ENCODE data around the gene CGN.

CGN gene

DNA sequence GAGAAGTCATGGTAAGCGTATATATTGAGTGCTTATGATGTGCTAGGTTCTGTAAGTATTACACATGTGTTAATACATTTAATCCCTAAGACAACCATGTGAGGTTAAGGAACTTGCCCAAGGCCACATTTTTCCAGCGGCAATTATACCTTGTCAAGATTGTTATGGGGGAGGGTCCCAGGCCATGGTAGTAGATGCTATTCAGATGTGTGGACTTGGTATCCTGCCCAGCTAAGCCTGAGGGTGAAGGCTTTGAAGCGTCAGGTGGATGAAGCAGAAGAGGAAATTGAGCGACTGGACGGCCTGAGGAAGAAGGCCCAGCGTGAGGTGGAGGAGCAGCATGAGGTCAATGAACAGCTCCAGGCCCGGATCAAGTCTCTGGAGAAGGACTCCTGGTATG is 25.3 kb downstream of the CGN start:
- TF ChIP-seq, protein P1, sequence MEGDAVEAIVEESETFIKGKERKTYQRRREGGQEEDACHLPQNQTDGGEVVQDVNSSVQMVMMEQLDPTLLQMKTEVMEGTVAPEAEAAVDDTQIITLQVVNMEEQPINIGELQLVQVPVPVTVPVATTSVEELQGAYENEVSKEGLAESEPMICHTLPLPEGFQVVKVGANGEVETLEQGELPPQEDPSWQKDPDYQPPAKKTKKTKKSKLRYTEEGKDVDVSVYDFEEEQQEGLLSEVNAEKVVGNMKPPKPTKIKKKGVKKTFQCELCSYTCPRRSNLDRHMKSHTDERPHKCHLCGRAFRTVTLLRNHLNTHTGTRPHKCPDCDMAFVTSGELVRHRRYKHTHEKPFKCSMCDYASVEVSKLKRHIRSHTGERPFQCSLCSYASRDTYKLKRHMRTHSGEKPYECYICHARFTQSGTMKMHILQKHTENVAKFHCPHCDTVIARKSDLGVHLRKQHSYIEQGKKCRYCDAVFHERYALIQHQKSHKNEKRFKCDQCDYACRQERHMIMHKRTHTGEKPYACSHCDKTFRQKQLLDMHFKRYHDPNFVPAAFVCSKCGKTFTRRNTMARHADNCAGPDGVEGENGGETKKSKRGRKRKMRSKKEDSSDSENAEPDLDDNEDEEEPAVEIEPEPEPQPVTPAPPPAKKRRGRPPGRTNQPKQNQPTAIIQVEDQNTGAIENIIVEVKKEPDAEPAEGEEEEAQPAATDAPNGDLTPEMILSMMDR (IDR thresholded peaks at IDR 0.05), result no peak

DNA sequence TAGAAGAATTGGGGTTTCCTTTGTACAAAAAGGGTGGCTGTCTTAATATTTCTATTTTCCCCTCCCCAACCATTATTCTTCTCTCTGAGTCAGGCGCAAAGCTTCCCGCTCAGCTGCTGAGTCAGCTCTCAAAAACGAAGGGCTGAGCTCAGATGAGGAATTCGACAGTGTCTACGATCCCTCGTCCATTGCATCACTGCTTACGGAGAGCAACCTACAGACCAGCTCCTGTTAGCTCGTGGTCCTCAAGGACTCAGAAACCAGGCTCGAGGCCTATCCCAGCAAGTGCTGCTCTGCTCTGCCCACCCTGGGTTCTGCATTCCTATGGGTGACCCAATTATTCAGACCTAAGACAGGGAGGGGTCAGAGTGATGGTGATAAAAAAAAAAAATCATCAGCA is 25.9 kb downstream of the CGN start:
- TF ChIP-seq, protein P1 (IDR thresholded peaks at IDR 0.05), result no peak

DNA sequence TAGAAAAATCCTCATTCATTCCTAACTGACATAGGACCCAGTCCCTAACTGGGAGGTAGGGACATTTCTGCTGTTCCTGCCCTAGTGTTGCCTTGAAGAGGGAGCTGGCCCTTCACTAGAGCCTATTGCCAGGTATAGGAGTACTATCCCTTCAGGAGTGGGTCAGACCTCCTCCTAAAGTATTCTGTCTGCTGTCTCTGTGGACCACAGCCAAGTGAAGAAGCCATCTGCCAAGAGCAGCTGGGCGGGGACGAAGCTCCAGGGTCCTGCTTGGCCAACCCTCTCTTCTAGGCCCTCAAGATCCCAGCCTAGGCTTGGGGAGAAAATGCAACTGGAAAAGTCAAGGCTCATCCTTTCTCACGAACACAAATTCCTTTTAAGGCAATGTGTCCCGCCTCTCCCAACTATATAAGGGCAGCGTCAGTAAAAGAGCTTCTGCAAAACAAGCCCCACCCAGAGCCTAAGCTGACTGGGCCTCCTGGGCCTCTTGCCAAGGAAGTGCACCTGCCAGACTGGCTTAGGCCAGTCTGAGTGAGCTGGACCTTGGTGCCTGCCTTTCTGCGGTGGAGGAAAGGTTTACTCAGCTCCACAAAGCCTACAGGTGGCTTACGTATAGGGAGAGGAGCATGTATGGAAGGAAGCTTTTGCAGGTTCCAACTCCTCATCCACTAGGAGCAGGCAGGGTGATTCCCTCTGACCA is 28.3 kb downstream of the CGN start:
- TF ChIP-seq, protein P1 (IDR thresholded peaks at IDR 0.05), result no peak

DNA sequence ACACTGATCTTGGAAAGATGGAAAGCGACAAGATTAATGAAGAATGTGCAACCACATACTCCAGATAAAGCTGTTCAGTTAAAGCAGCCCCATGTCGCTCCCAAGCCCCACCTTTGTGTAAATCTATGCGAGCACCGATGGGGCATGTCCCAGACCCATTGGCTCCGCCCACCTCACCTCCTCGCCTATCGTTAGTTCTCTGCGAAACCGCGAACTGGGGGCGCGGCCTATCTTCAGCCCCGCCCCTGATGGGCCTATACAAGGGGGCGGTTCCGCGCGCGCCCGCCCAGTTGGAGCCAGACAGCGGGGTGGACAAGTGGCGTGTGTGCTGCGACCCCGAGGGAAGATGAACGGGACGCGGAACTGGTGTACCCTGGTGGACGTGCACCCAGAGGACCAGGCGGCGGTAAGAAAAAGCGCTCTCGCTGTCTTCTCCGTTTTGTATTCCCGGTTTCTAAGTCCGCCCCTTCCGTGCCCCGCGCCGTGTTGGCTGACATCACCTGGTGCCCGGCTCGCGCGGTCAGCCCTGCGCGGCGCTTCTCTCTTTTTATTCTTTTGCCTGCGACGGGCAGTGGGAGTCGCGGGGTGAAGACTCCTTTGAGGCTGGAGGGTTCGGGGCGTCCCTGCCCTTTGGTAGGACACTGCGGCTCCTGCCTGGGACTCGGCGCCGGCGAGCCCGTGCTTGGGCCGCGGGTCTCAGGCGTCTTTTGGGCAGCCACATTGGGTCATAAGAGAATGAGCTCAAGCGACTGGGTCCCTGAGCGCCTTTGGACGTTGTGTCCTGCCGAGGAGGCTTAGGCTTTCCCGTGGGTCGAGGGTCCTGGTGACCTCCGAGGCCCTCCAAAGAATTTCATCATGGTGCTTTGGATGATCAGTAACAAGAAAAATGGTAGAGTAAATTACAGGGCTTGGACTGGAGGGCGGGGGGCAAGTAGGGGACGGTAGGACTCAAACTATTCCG is 29.1 kb downstream of the CGN start, which contains the start of gene TUFT1:
Gene TUFT1 (plus strand): TSS at position 289 of the 961 bp plus-strand sequence. CDS start 58 bp downstream, at position 347.
- TF ChIP-seq, protein P1 (IDR thresholded peaks at IDR 0.05), result no peak

DNA sequence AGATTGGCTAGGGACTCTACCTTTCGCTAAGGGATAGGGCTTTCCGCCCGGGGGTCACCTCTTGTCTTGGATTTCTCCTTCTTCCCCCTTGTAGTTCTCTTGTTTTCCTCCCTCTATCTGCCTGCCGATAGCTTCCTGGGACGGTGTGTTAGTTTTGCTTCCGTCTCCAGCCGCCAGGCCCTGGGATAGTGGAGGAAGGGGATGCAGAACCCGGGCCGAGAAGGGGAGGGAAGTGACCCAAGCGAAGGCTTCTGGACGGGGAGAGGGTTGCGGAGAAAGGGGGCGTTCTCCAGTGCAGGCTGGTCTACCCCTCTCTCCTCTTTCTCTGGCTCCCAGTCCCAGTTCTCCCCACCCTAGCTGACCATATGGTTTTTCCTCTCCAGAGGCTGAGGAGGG is 29.8 kb downstream of the CGN start:
- TF ChIP-seq, protein P1 (IDR thresholded peaks at IDR 0.05), result no peak

DNA sequence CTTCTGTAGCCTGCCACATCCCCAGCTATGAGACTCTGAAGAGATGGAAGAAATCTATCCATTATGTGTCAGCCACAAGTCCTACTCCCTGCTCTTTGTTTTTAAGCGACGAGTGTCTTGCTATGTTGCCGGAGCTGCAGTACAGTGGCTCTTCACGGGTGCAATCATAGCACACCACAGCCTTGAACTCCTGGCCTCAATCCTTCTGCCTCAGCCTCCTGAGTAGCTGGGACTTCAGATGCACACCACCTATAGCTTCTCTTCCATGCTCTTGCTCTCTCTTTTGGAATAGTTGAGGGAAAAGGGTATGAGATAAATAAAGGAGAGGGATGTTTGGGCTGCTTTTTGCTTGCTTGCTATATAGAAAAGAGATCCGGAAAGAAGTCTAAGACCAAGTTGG is 30.6 kb downstream of the CGN start:
- TF ChIP-seq, protein P1 (IDR thresholded peaks at IDR 0.05), result no peak

DNA sequence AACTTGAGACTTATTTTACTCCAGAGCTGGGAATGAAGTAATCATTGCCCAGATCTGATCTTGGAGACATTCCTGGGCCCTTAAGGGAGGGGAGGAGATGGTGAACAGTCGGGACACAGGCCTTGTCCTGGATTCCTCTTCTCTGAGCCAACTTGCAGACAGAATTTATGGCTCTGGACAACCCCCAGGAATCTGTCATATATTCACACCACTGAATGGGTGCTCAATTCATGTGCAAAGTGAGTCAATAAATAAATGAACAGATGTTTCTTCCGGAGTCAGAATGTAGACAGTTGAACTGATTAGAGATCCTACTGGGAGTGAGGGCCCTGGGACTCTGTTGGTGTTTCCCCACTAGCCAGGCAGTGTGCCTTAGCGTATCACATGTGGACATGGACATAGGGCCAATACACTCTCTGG is 31.5 kb downstream of the CGN start:
- TF ChIP-seq, protein P1 (IDR thresholded peaks at IDR 0.05), result no peak

Data from LNCAP (cell line).